Liver (tissue), 9 donors: ENCODE measurements around the gene ERBB3. TPM values are rescaled to one million over a fixed set of nuclear protein-coding genes. Genes with fewer than 3 reads are reported as not detected.

ENCODE experiments used
- DNase-seq: peaks from one replicate; pipeline ENCODE4 v3.0.0-alpha.2; 2017; ENCODE audit warnings: low spot score
- H3K27ac ChIP-seq, 2 donors: one replicate each; pipeline ENCODE4 v1.7.0; 2013; ENCODE audit warnings: inconsistent platforms in 2 of 2, low read length in 2 of 2, control low read depth in 1 of 2, low read depth in 1 of 2, mild to moderate bottlenecking in 1 of 2
- H3K27me3 ChIP-seq, 4 donors: one replicate each; pipeline versions ENCODE4 v1.6.1 to v1.7.0; 2013; ENCODE audit warnings: low read length in 3 of 4, inconsistent platforms in 1 of 4, mild to moderate bottlenecking in 1 of 4, moderate library complexity in 1 of 4; ENCODE audit not compliant: control insufficient read depth in 4 of 4, insufficient read depth in 4 of 4
- H3K36me3 ChIP-seq, 4 donors: one replicate each; pipeline versions ENCODE4 v1.6.1 to v1.7.0; 2013; ENCODE audit warnings: low read length in 3 of 4, mild to moderate bottlenecking in 3 of 4, low read depth in 1 of 4, moderate library complexity in 1 of 4; ENCODE audit not compliant: control insufficient read depth in 4 of 4, insufficient read depth in 3 of 4
- H3K4me1 ChIP-seq, 4 donors: one replicate each; pipeline versions ENCODE4 v1.6.1 to v1.7.0; 2013; ENCODE audit warnings: low read length in 3 of 4, mild to moderate bottlenecking in 3 of 4, moderate library complexity in 1 of 4; ENCODE audit not compliant: control insufficient read depth in 4 of 4, insufficient read depth in 4 of 4
- H3K4me3 ChIP-seq, 3 donors: one replicate each; pipeline versions ENCODE4 v1.6.1 to v1.7.0; 2013; ENCODE audit warnings: low read length in 3 of 3, control low read depth in 1 of 3, low read depth in 1 of 3, mild to moderate bottlenecking in 1 of 3
- H3K9ac ChIP-seq, 2 donors: one replicate each; pipeline ENCODE4 v1.7.0; 2013; ENCODE audit warnings: low read length in 2 of 2, mild to moderate bottlenecking in 2 of 2, moderate library complexity in 2 of 2, control low read depth in 1 of 2, low read depth in 1 of 2
- H3K9me3 ChIP-seq, 4 donors: one replicate each; pipeline versions ENCODE4 v1.6.1 to v1.7.0; 2013; ENCODE audit warnings: low read length in 3 of 4; ENCODE audit not compliant: control insufficient read depth in 4 of 4
- EGR1 ChIP-seq, 2 donors: IDR thresholded peaks; 2 replicates each; pipeline ENCODE4 v1.6.1; 2016 to 2018; ENCODE audit warnings: antibody characterized with exemption in 2 of 2, low read depth in 2 of 2
- FOXA1 ChIP-seq: IDR thresholded peaks from 2 replicates; pipeline ENCODE4 v1.6.1; 2016; ENCODE audit warnings: antibody characterized with exemption
- FOXA2 ChIP-seq: IDR thresholded peaks from 2 replicates; pipeline ENCODE4 v1.6.1; 2016; ENCODE audit warnings: antibody characterized with exemption
- GABPA ChIP-seq, 2 donors: IDR thresholded peaks in 1 of 2; conservative IDR thresholded peaks in 1 of 2; 2 replicates each; pipeline ENCODE4 v1.6.1; 2016; ENCODE audit warnings: antibody characterized with exemption in 2 of 2, mild to moderate bottlenecking in 1 of 2, moderate library complexity in 1 of 2
- HNF4A ChIP-seq, 2 donors: conservative IDR thresholded peaks; 2 replicates each; pipeline ENCODE4 v1.6.1; 2016; ENCODE audit warnings: antibody characterized with exemption in 2 of 2, mild to moderate bottlenecking in 2 of 2
- HNF4G ChIP-seq: IDR thresholded peaks from 2 replicates; pipeline ENCODE4 v1.6.1; 2016; ENCODE audit warnings: antibody characterized with exemption
- JUND ChIP-seq, 2 donors: IDR thresholded peaks; 2 replicates each; pipeline ENCODE4 v1.6.1; 2016; ENCODE audit warnings: antibody characterized with exemption in 2 of 2
- NR2F2 ChIP-seq: IDR thresholded peaks from 2 replicates; pipeline ENCODE4 v1.6.1; 2016; ENCODE audit warnings: antibody characterized with exemption
- RAD21 ChIP-seq, 2 donors: IDR thresholded peaks; 2 replicates each; pipeline ENCODE4 v1.6.1; 2016; ENCODE audit warnings: antibody characterized with exemption in 2 of 2, mild to moderate bottlenecking in 2 of 2
- RXRA ChIP-seq, 2 donors: IDR thresholded peaks; 2 replicates each; pipeline ENCODE4 v1.6.1; 2017 to 2018; ENCODE audit warnings: antibody characterized with exemption in 2 of 2, mild to moderate bottlenecking in 1 of 2
- SP1 ChIP-seq: IDR thresholded peaks from 2 replicates; pipeline ENCODE4 v1.6.1; 2018; ENCODE audit warnings: antibody characterized with exemption, mild to moderate bottlenecking
- TAF1 ChIP-seq: conservative IDR thresholded peaks from 2 replicates; pipeline ENCODE4 v1.6.1; 2016; ENCODE audit warnings: antibody characterized with exemption, mild to moderate bottlenecking
- YY1 ChIP-seq: IDR thresholded peaks from 2 replicates; pipeline ENCODE4 v1.6.1; 2016; ENCODE audit warnings: antibody characterized with exemption, mild to moderate bottlenecking
- WGBS: extraction: QIAGEN DNeasy Blood & Tissue Kit; methylation state at CpG from one replicate; pipeline ENCODE4 v1.1.7; 2013; 5-methylcytosine and 5-hydroxymethylcytosine counted together
- polyA plus RNA-seq, 2 donors: library from polyadenylated mRNA; stranded (reverse) in 1 of 2; unstranded in 1 of 2; fragments of 200-250 nt in 1 of 2; fragments of >200 nt in 1 of 2; fragmentation: Nextera tagmentation in 1 of 2; extraction: Ambion mirVana in 1 of 2; gene quantifications; one replicate each; pipeline versions ENCODE4 v1.2.1 to v1.2.3, GENCODE V29; 2013 to 2015
- total RNA-seq, 2 donors: library from RNA; depleted of rRNA; stranded (reverse); fragments of >200 nt; gene quantifications; one replicate each; pipeline ENCODE4 v1.2.3, GENCODE V29; 2014
- TF ChIP-seq, protein P1 (sequence below): IDR thresholded peaks from 2 replicates; pipeline ENCODE4 v1.6.1; 2016; ENCODE audit warnings: antibody characterized with exemption
- TF ChIP-seq, protein P2 (sequence below): IDR thresholded peaks from 2 replicates; pipeline ENCODE4 v1.6.1; 2016; ENCODE audit warnings: antibody characterized with exemption
- TF ChIP-seq, protein P3 (sequence below): IDR thresholded peaks from 2 replicates; pipeline ENCODE4 v1.6.1; 2016; ENCODE audit warnings: antibody characterized with exemption, mild to moderate bottlenecking
- donor health status: healthy.
- donor health status: healthy.
- donor health status: healthy.
- donor health status: healthy.
- donor health status: healthy.

The ERBB3 gene
- total and polyA plus RNA-seq, 4 donors: 32.4 to 141 (median 51.6) TPM

DNA sequence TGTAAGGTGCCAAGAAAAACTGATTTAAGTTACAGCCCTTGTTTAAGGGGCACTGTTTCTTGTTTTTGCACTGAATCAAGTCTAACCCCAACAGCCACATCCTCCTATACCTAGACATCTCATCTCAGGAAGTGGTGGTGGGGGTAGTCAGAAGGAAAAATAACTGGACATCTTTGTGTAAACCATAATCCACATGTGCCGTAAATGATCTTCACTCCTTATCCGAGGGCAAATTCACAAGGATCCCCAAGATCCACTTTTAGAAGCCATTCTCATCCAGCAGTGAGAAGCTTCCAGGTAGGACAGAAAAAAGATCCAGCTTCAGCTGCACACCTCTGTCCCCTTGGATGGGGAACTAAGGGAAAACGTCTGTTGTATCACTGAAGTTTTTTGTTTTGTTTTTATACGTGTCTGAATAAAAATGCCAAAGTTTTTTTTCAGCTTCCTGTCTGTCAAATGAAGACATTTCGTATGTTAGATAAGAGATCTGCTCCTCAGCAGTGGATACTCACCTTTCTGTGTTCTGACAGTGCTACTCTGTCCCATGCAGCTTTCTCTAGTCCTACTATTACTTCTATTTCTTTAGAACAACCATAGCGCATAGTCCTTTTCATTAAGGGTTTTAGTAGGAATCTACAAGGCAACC, 23.2 kb downstream of the ERBB3 start:
- WGBS: 49% methylated on average over 6 of the region's 6 CpGs
- Histone ChIP-seq H3K4me1 (peaks cover 0 to 24% (median 13%) of the 10 kb centered on the region in 4 donors), H3K27ac (peak overlapping the region in 1 of 2 donors; percentile 62), H3K4me3 (peak overlapping the region in 1 of 3 donors; percentile 39), H3K9ac (peak overlapping the region in 1 of 2 donors; percentile 52), H3K27me3 (no peaks in the 10 kb centered on the region), H3K9me3 (no peaks in the 10 kb centered on the region), H3K36me3 (peaks cover 15 to 48% (median 41%) of the 10 kb centered on the region in 4 donors)
- DNase-seq: no peak
- TF ChIP-seq HNF4A (conservative IDR thresholded peaks at IDR 0.05): no peak

GRCh38 chr12:56103823-56104108, 23.8 kb downstream of the ERBB3 start:
- H3K27me3 ChIP-seq: no peaks in the 10 kb centered on the region
- H3K9ac ChIP-seq: peak overlapping the region; percentile 15 to 52
- no peak for TF ChIP-seq JUND (IDR thresholded peaks at IDR 0.05)
- TF ChIP-seq, protein P1, sequence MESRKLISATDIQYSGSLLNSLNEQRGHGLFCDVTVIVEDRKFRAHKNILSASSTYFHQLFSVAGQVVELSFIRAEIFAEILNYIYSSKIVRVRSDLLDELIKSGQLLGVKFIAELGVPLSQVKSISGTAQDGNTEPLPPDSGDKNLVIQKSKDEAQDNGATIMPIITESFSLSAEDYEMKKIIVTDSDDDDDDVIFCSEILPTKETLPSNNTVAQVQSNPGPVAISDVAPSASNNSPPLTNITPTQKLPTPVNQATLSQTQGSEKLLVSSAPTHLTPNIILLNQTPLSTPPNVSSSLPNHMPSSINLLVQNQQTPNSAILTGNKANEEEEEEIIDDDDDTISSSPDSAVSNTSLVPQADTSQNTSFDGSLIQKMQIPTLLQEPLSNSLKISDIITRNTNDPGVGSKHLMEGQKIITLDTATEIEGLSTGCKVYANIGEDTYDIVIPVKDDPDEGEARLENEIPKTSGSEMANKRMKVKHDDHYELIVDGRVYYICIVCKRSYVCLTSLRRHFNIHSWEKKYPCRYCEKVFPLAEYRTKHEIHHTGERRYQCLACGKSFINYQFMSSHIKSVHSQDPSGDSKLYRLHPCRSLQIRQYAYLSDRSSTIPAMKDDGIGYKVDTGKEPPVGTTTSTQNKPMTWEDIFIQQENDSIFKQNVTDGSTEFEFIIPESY: no peak
- TF ChIP-seq HNF4A (conservative IDR thresholded peaks at IDR 0.05): no peak
- TF ChIP-seq, protein P2, sequence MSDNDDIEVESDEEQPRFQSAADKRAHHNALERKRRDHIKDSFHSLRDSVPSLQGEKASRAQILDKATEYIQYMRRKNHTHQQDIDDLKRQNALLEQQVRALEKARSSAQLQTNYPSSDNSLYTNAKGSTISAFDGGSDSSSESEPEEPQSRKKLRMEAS: no peak
- no peak for TF ChIP-seq TAF1
- TF ChIP-seq FOXA2: no peak
- no peak for TF ChIP-seq RAD21 (IDR thresholded peaks at IDR 0.05)
- TF ChIP-seq RXRA (IDR thresholded peaks at IDR 0.05): no peak
- TF ChIP-seq NR2F2: no peak
- TF ChIP-seq HNF4G: no peak
- no peak for TF ChIP-seq SP1
- H3K4me1 ChIP-seq: peaks cover 0 to 24% (median 13%) of the 10 kb centered on the region in 4 donors
- peak overlapping the region; percentile 62 to 83 for H3K27ac ChIP-seq
- WGBS: 4% methylated on average over 8 of the region's 8 CpGs
- no peaks in the 10 kb centered on the region for H3K9me3 ChIP-seq
- peaks cover 16 to 47% (median 41%) of the 10 kb centered on the region in 4 donors for H3K36me3 ChIP-seq
- DNase-seq: no peak
- H3K4me3 ChIP-seq: peak overlapping the region; percentile 27 to 39 (median 38)

GRCh38 chr12:56104109-56104814, 24.3 kb downstream of the ERBB3 start, which contains the start of gene PA2G4:
Gene PA2G4 (plus strand): TSS chr12:56104559. CDS start chr12:56104738, 179 bp downstream.
- peaks cover 17 to 46% (median 40%) of the 10 kb centered on the region in 4 donors for H3K36me3 ChIP-seq
- H3K4me1 ChIP-seq: peaks cover 0 to 24% (median 13%) of the 10 kb centered on the region in 4 donors
- no peaks in the 10 kb centered on the region for H3K27me3 ChIP-seq
- H3K9ac ChIP-seq: peak within 1 kb of the TSS; percentile 71 to 91
- WGBS: under 1% methylated on average over 60 of the region's 60 CpGs
- H3K27ac ChIP-seq: peak within 1 kb of the TSS; percentile 66 to 83
- H3K9me3 ChIP-seq: no peaks in the 10 kb centered on the region
- DNase-seq: peak; percentile 94
- H3K4me3 ChIP-seq: peak within 1 kb of the TSS; percentile 67 to 88 (median 81)
- TF ChIP-seq EGR1 (IDR thresholded peaks at IDR 0.05; ENCODE audit: low read depth in 2 of 2): peak; percentile 68 to 76
- TF ChIP-seq, protein P1: peak; percentile 98
- TF ChIP-seq HNF4G: no peak
- peak; percentile 48 for TF ChIP-seq FOXA2
- TF ChIP-seq FOXA1: peak; percentile 88
- TF ChIP-seq JUND (IDR thresholded peaks at IDR 0.05): peak; percentile 36 to 53
- TF ChIP-seq YY1: peak; percentile 93
- peak; percentile 91 for TF ChIP-seq NR2F2
- TF ChIP-seq, protein P3, sequence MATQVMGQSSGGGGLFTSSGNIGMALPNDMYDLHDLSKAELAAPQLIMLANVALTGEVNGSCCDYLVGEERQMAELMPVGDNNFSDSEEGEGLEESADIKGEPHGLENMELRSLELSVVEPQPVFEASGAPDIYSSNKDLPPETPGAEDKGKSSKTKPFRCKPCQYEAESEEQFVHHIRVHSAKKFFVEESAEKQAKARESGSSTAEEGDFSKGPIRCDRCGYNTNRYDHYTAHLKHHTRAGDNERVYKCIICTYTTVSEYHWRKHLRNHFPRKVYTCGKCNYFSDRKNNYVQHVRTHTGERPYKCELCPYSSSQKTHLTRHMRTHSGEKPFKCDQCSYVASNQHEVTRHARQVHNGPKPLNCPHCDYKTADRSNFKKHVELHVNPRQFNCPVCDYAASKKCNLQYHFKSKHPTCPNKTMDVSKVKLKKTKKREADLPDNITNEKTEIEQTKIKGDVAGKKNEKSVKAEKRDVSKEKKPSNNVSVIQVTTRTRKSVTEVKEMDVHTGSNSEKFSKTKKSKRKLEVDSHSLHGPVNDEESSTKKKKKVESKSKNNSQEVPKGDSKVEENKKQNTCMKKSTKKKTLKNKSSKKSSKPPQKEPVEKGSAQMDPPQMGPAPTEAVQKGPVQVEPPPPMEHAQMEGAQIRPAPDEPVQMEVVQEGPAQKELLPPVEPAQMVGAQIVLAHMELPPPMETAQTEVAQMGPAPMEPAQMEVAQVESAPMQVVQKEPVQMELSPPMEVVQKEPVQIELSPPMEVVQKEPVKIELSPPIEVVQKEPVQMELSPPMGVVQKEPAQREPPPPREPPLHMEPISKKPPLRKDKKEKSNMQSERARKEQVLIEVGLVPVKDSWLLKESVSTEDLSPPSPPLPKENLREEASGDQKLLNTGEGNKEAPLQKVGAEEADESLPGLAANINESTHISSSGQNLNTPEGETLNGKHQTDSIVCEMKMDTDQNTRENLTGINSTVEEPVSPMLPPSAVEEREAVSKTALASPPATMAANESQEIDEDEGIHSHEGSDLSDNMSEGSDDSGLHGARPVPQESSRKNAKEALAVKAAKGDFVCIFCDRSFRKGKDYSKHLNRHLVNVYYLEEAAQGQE: peak; percentile 88
- TF ChIP-seq GABPA (IDR thresholded peaks at IDR 0.05 in 1 of 2, conservative IDR thresholded peaks at IDR 0.05 in 1 of 2): peak in 1 of 2 donors; percentile 91
- TF ChIP-seq, protein P2: peak; percentile 99
- TF ChIP-seq RXRA (IDR thresholded peaks at IDR 0.05): peak; percentile 85 to 87
